GM19240 (cell line): ENCODE results near the gene SCN2B.

ENCODE experiments used
- DNase-seq: peaks from one replicate; pipeline ENCODE4 v3.0.0; 2011; ENCODE audit warnings: low spot score; ENCODE audit not compliant: insufficient read length

Gene SCN2B

GRCh38 chr11:118135796-118136165, 40.7 kb downstream of the SCN2B start:
- no peak for DNase-seq

- no peak for DNase-seq
Measured at GRCh38 chr11:118135051-118135795, 41.2 kb downstream of the SCN2B start.

- DNase-seq: no peak
Measured at GRCh38 chr11:118133816-118134215, 42.6 kb downstream of the SCN2B start.

GRCh38 chr11:118132385-118133151, 43.9 kb downstream of the SCN2B start:
- no peak for DNase-seq

GRCh38 chr11:118129471-118130172, 46.8 kb downstream of the SCN2B start:
- DNase-seq: no peak

GRCh38 chr11:118128721-118129470, 47.5 kb downstream of the SCN2B start:
- no peak for DNase-seq

- DNase-seq: no peak
Measured at GRCh38 chr11:118128310-118128709, 48.1 kb downstream of the SCN2B start.

- no peak for DNase-seq
Measured at GRCh38 chr11:118126082-118126838, 50.2 kb downstream of the SCN2B start.

- no peak for DNase-seq
Measured at GRCh38 chr11:118124929-118125535, 51.4 kb downstream of the SCN2B start.

- no peak for DNase-seq
Measured at GRCh38 chr11:118120793-118121192, 55.6 kb downstream of the SCN2B start.

- no peak for DNase-seq
Measured at GRCh38 chr11:118117790-118118601, 58.4 kb downstream of the SCN2B start.

- DNase-seq: no peak
Measured at GRCh38 chr11:118115048-118115447, 61.4 kb downstream of the SCN2B start.

- DNase-seq: no peak
Measured at GRCh38 chr11:118114266-118114665, 62.2 kb downstream of the SCN2B start.

GRCh38 chr11:118112711-118113430, 63.6 kb downstream of the SCN2B start:
- DNase-seq: no peak
